ENCODE measurements around the gene RAMACL.

The RAMACL gene

GRCh38 chr6:166618866-166619761 lies 32.6 kb upstream of the RAMACL start:
- no peak for TF ChIP-seq CTCF (IDR thresholded peaks at IDR 0.05; ENCODE audit: low read depth, low read length)

GRCh38 chr6:166618251-166618650 lies 31.8 kb upstream of the RAMACL start:
- H3K27me3 ChIP-seq = no peaks in the 10 kb centered on the region

More at GRCh38 chr6:166618866-166619761, 32.6 kb upstream of the RAMACL start:
- Histone ChIP-seq H3K27me3 (no peaks in the 10 kb centered on the region), H3K4me1 (peaks cover 29% of the 10 kb centered on the region), H3K9me3 (no peaks in the 10 kb centered on the region), H3K4me3 (ENCODE audit: low read depth, low read length) (no peak overlapping the region), H3K36me3 (peaks cover 15% of the 10 kb centered on the region)
- no peak for DNase-seq

DNA sequence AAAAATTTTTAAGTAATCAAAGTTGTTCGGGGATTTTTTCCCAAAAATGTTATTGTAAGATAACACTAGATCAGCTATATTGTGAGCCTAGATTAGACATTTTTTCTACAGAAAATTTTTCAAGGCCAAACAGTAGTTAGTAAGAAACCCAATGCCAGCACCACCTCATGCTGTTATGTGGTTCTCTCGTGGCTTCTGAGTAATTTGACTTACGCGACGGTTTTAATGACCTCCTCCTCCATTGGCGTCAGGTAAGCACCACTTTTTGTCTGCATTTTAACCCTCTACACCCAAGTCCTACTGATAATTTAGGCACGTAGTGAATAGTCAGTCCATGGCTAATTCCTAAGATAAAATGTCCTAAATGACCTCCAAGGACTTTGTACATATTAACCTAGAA lies 30.9 kb upstream of the RAMACL start:
- no peak for DNase-seq
- peaks cover 29% of the 10 kb centered on the region for H3K4me1 ChIP-seq
- no peak for TF ChIP-seq CTCF (IDR thresholded peaks at IDR 0.05; ENCODE audit: low read depth, low read length)
- H3K9me3 ChIP-seq = no peaks in the 10 kb centered on the region
- H3K36me3 ChIP-seq = peaks cover 15% of the 10 kb centered on the region
- no peaks in the 10 kb centered on the region for H3K27me3 ChIP-seq
- H3K4me3 ChIP-seq (ENCODE audit: low read depth, low read length) = no peak overlapping the region

More at GRCh38 chr6:166618251-166618650, 31.8 kb upstream of the RAMACL start:
- H3K4me1 ChIP-seq = peaks cover 29% of the 10 kb centered on the region
- H3K36me3 ChIP-seq = peaks cover 15% of the 10 kb centered on the region
- TF ChIP-seq CTCF (IDR thresholded peaks at IDR 0.05; ENCODE audit: low read depth, low read length) = no peak
- no peak for DNase-seq
- H3K9me3 ChIP-seq = no peaks in the 10 kb centered on the region
- no peak overlapping the region for H3K4me3 ChIP-seq (ENCODE audit: low read depth, low read length)

- no peak for TF ChIP-seq CTCF (IDR thresholded peaks at IDR 0.05; ENCODE audit: low read depth, low read length)
These were observed 30.1 kb upstream of the RAMACL start for GRCh38 chr6:166616261-166617238.

DNA sequence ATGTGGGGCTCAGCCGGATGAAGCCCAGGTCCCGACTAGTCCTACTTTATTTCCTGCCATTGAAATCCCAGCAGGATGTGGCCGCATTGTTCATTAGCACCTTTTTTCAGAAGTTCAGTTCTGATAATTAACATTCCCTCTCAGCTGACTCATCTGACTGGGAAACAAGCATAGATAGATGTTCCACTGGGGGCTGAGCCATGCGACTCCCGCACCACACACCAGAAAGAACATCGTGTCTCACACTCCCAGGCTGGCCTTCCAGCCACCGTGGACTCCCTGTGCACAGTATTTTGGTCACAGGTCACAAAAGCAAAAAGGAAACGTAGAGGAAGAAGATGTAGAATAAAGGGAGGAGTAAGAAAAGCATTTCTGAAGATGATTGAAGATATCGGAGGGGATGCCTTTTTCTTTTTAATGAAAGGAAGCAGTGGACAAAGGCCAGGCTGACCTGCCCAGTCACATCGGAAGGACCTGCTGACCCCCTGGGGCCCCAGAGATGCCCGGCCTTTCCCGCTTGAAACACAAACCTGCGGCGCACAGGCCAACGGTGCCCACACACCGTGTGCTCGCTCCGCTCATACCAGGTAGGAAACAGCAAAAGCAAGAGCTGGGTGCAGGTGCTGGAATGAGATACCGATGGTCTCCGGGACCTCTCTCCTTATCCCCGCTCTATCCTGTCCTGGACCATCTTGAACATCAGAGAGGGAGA lies 28.7 kb upstream of the RAMACL start:
- Histone ChIP-seq H3K36me3 (peaks cover 15% of the 10 kb centered on the region), H3K27me3 (no peaks in the 10 kb centered on the region), H3K4me3 (ENCODE audit: low read depth, low read length) (no peak overlapping the region), H3K9me3 (no peaks in the 10 kb centered on the region), H3K4me1 (peaks cover 12% of the 10 kb centered on the region)
- no peak for DNase-seq
- TF ChIP-seq CTCF (IDR thresholded peaks at IDR 0.05; ENCODE audit: low read depth, low read length) = no peak

More at GRCh38 chr6:166616261-166617238, 30.1 kb upstream of the RAMACL start:
- no peaks in the 10 kb centered on the region for H3K27me3 ChIP-seq
- no peaks in the 10 kb centered on the region for H3K9me3 ChIP-seq
- DNase-seq = no peak
- H3K36me3 ChIP-seq = peaks cover 15% of the 10 kb centered on the region
- H3K4me1 ChIP-seq = peaks cover 26% of the 10 kb centered on the region
- H3K4me3 ChIP-seq (ENCODE audit: low read depth, low read length) = no peak overlapping the region

Data from BE2C (cell line).